ENCODE results near the gene EIF6. TPM values are rescaled to one million over a fixed set of nuclear protein-coding genes. Genes with fewer than 3 reads are reported as not detected.

The EIF6 gene
- total RNA-seq, 2 donors from 2014 or later = 154 to 233 TPM

DNA sequence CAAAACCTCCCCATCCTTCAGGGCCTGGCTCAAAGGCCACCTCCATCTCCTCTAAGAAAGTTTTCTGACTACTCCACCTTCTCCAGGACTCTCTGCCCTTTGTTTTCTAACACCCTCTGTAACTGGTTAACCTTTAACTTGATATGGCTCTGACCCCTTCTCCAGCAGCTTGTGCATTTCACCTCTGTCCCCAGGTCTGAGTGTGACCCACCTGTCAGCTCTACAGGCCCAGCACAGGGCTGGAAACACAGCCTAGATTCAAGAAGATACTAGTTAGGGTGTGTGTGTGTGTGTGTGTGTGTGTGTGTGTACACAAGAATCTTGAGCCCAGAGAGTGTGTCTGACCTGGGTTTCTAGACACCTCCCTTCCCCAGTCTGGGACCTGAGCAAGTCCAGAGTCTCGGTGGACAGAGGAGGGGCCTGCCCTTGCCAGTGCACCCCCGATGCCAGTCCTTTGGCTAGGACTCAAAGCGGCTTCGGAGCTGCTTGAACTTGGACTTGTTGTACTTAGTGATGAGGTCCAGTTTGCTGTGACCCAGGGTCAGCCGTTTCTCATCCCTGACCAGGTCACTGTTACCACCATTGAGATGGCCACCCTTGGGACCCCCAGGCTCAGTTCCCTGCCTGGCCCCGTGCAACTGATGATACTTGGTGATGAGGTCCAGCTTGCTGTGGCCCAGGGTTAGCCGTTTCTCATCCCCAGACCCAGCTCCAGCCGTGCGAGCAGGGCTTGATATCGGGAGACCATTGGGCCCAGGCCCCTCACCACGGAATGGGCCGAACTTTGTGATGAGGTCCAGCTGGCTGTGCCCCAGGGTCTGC lies 1.7 kb upstream of the EIF6 start:
- Mint-ChIP-seq H3K4me3 (peak overlapping the region; percentile 96), H3K4me1 (ENCODE audit: low read depth in 2 of 2) (peaks cover 18 to 24% of the 10 kb centered on the region in 2 donors), H3K36me3 (no peaks in the 10 kb centered on the region), H3K27me3 (no peaks in the 10 kb centered on the region), H3K27ac (peak overlapping the region; percentile 93 to 94), H3K9me3 (no peaks in the 10 kb centered on the region)
- no peak for DNase-seq (ENCODE audit: low spot score)
- ATAC-seq = no peak

DNA sequence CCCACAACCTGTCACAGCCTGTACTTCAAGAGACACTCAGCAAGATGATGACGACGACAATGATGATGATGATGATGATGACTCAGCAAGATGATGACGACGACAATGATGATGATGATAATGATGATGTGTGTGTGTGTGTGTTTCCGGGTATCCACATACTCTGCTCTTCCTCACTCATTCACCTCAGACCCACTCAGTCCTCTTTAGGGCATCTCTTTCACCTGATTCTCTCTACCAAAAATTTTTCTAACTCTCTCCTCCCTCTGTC lies 1.2 kb upstream of the EIF6 start:
- H3K27ac Mint-ChIP-seq = peak overlapping the region; percentile 93 to 94
- H3K36me3 Mint-ChIP-seq = no peaks in the 10 kb centered on the region
- H3K27me3 Mint-ChIP-seq = no peaks in the 10 kb centered on the region
- DNase-seq (ENCODE audit: low spot score) = no peak
- peak overlapping the region; percentile 96 for H3K4me3 Mint-ChIP-seq
- H3K9me3 Mint-ChIP-seq = no peaks in the 10 kb centered on the region
- peaks cover 18 to 24% of the 10 kb centered on the region in 2 donors for H3K4me1 Mint-ChIP-seq (ENCODE audit: low read depth in 2 of 2)
- ATAC-seq = no peak

DNA sequence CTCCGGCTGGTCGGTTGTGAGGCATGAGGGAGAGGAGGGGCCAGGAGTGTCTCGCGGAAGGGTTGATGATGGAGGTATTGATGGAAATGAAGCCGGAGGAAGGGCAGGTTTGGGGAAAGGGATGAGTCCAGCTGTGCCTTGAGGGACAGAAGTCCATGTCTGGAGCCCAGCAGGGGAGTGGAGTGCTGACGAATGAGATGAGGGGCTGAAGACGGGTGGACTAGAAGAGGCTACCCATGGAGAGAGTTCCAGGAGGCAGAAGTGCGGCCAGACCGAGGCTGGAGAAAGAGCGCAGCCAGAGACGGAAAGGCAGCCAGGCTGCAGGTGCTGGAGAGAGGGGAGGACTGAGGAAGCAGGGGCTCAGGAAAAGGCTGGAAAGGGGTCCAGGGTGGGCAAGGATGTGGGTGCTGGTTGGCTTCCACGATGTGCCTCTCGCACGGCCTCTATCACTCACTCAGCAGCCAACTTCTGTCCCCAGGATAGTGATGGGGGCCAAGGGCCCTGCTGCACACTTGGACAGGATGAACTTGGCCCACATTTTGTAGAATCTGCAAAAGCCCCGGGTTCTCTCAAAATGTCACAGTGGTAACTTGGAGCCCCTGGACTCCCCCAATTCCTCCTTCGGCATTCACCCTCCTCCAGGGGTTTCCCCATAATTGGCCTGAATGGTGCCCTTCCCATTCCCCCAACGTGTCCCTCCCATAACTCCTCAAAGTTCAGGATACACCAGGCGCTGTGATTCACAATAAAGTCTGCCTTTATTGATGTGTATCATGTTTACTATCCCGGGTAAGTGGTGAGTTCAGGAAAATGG lies 627 bp upstream of the EIF6 start:
- Mint-ChIP-seq H3K9me3 (no peaks in the 10 kb centered on the region), H3K4me1 (ENCODE audit: low read depth in 2 of 2) (peaks cover 19 to 24% of the 10 kb centered on the region in 2 donors), H3K4me3 (peak overlapping the region; percentile 96), H3K27me3 (no peaks in the 10 kb centered on the region), H3K27ac (peak overlapping the region; percentile 93 to 94), H3K36me3 (peaks cover 3% of the 10 kb centered on the region)
- no peak for ATAC-seq
- no peak for DNase-seq (ENCODE audit: low spot score)

DNA sequence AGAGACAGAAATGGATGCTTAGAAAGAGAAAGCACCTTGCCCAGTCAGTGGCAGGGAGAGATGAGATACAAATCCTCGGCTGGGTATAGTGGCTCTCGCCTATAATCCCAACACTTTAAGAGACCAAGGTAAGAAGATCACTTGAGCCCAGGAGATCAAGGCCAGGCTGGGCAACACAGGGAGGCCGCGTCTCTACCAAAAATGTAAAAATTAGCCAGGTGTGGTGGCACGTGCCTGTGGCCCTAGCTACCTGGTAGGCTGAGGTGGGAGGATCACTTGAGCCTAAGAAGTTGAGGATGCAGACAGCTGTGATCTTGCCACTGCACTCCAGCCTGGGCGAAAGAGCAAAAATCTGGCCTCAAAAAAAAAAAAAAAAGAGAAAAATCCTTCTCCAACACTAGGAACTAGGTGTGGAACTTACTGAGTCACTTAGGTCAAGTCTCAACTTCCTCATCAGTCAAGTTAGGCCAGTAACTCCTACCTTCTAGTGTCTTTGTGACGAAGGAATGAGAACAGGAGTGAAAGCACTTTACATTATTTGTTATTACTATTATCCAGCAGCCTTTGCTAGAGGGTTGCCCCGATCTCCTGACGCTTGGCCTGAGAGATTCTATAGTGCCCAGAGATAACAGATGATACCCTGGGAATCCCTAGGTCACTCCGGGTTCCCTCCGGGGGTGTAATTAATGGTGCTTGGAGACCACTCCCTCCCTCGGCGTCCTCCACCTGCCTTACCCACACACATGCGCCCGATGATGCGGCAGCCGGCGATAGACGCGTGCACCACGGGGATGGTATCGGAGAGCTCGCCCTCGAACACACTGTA lies 918 bp downstream of the EIF6 start:
- no peaks in the 10 kb centered on the region for H3K9me3 Mint-ChIP-seq
- peak overlapping the region; percentile 96 for H3K4me3 Mint-ChIP-seq
- ATAC-seq (no peak), DNase-seq (ENCODE audit: low spot score) (no peak)
- peak overlapping the region; percentile 93 to 94 for H3K27ac Mint-ChIP-seq
- peaks cover 12% of the 10 kb centered on the region for H3K36me3 Mint-ChIP-seq
- H3K27me3 Mint-ChIP-seq = no peaks in the 10 kb centered on the region
- H3K4me1 Mint-ChIP-seq (ENCODE audit: low read depth in 2 of 2) = peaks cover 25 to 29% of the 10 kb centered on the region in 2 donors

DNA sequence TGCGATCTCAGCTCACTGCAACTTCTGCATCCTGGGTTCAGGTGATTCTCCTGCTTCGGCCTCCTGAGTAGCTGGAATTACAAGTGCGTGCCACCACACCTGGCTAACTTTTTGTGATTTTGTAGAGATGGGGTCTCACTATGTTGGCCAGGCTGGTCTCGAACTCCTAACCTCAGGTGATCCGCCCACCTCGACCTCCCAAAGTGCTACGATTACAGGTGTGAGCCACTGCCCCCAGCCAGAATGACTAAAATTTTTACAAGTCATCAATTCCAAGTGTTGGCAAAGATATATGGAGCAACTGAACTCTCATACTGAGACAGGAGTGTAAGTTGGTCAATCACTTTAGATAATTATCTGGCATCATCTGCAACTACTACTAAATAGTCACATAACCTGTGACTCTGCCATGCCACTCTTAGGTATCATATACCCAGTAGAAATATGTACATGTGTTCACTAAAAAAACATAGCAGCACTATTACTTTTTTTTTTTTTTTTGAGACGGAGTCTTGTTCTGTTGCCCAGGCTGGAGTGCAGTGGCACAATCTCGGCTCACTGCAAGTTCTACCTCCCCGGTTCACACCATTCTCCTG lies 3.0 kb downstream of the EIF6 start:
- Mint-ChIP-seq H3K27ac (no peak overlapping the region), H3K36me3 (peaks cover 16% of the 10 kb centered on the region), H3K4me1 (ENCODE audit: low read depth in 2 of 2) (peaks cover 29 to 32% of the 10 kb centered on the region in 2 donors)

DNA sequence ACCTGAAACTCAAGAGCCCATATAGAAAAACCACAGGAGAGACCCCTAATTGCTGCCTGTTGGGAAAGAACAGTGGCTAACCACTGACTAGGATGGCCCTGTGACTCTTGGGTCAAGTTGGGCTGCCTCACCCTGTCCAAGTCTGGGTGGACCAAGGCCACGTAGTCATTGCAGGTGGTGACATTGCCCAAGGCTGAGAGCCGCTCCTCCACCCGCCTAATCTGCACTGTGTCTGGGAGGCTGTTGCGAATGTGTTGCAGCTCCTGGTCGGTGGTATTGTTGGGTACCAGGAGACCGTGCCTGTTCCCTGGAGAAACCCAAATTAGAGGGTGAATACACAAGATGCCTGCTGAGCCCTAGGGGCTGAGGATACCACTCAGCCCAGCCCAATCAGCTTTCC lies 4.0 kb downstream of the EIF6 start:
- peaks cover 16% of the 10 kb centered on the region for H3K36me3 Mint-ChIP-seq
- ATAC-seq = no peak
- no peak for DNase-seq (ENCODE audit: low spot score)
- H3K4me3 Mint-ChIP-seq = peak overlapping the region; percentile 26
- H3K27ac Mint-ChIP-seq = peak overlapping the region in 1 of 2 donors; percentile 98
- no peaks in the 10 kb centered on the region for H3K9me3 Mint-ChIP-seq
- H3K27me3 Mint-ChIP-seq = no peaks in the 10 kb centered on the region
- H3K4me1 Mint-ChIP-seq (ENCODE audit: low read depth in 2 of 2) = peaks cover 24 to 31% of the 10 kb centered on the region in 2 donors

More for the DNA sequence above, 3.0 kb downstream of the EIF6 start:
- ATAC-seq (no peak), DNase-seq (ENCODE audit: low spot score) (no peak)
- Mint-ChIP-seq H3K27me3 (no peaks in the 10 kb centered on the region), H3K4me3 (no peak overlapping the region), H3K9me3 (no peaks in the 10 kb centered on the region)

DNA sequence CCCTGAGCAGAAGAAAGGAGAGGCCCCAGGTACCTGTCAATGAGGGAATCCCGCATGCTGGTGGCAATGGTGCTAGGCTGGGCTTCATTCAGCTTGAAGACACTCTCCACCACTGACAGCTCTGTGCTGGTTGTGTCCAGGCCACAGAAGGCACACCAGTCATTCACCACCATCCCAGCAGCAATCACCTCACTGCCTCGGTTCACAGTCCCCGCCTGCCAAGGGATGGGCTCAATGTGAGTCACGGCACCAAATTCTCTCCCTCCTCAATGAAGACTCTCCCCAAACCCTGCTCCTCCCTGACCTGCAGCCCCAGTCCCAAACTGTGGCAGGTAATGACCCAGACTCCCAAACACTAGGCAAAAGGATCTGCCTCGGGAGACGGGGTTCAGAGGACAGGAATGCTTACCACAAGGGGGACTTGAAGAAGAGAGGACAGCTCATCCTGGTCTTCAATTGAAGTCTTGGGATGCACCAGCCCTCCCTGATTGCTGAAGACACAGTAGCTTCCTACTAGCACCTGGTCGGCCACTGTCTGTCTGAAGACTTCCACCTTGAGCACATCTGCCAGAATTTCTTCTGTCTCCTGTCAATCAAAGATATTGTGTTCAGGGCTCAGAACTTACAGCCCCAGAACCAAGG lies 4.9 kb downstream of the EIF6 start:
- Mint-ChIP-seq H3K27me3 (no peaks in the 10 kb centered on the region), H3K9me3 (no peaks in the 10 kb centered on the region), H3K36me3 (peaks cover 16% of the 10 kb centered on the region), H3K4me1 (ENCODE audit: low read depth in 2 of 2) (peaks cover 18 to 26% of the 10 kb centered on the region in 2 donors), H3K27ac (peak overlapping the region; percentile 98 to 99), H3K4me3 (peak overlapping the region; percentile 26)
- ATAC-seq (no peak), DNase-seq (ENCODE audit: low spot score) (no peak)

DNA sequence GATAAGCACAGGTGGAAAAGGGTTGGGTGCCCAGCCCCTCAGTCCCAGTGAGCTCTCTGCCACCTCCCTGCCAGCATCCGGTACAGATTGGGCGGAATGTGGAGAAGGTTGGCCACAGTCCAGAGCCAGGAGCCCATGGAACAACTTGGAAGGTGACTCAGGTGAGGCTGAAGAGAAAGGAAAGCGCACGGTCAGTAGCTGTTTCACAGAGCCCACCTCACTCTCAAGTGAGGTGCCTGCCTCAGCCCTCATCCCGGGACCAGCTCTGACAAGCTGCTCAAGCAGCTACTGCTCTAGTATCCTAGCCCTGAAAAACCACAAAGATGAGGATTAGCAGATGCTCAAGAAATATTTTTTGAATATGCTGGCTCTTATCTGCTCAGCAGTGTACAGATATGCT lies 5.5 kb downstream of the EIF6 start:
- ATAC-seq (no peak), DNase-seq (ENCODE audit: low spot score) (no peak)
- peak overlapping the region; percentile 98 to 99 for H3K27ac Mint-ChIP-seq
- peaks cover 16 to 25% of the 10 kb centered on the region in 2 donors for H3K4me1 Mint-ChIP-seq (ENCODE audit: low read depth in 2 of 2)
- H3K27me3 Mint-ChIP-seq = no peaks in the 10 kb centered on the region
- no peak overlapping the region for H3K4me3 Mint-ChIP-seq
- H3K9me3 Mint-ChIP-seq = no peaks in the 10 kb centered on the region
- H3K36me3 Mint-ChIP-seq = peaks cover 16% of the 10 kb centered on the region

DNA sequence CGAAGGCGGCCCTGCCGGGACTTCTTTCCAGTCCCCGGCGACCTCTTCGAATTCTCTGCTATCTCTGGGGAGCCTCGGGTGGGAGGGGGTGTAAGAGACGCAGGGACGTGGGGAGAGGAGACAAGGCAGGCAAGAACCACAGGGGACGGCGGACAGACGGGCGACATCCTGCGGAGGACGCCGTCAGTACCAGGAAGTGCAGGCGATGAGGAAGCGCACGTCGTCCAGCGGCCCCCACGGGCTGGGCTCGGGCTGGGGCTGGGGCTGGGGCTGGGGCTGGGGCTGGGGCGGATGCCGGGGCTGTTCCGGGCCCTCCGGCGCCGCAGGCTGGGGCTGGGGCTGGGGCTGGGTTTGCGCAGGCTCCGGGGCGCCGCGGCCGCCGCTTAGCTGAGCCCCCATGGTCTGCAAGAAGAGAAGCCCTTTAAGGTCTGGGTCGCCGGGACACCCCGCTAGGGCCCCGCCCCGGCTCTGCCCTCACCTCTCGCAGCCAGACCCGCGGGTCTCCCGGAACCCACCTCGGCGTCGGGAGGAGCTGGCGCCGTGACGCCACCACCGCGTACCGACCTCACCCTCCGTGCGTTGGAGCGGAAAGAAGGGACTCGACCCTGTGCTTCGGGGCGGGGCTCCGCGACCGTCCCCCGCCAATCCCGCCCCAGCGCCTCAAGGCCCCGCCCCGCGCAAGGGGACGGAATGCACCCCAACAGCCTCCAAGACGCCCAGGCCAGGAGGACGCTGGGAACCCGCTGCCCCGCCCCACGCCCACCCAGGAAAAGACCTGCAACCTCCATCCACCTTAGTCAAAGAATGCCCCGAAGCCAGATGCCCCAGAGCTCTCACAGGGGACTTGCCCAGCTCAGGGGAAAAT lies 6.8 kb downstream of the EIF6 start, which contains the start of gene MMP24OS:
Gene MMP24OS (minus strand): TSS at position 592 of the 865 bp plus-strand sequence. CDS start 193 bp downstream, at position 399.
- Mint-ChIP-seq H3K27ac (peak within 1 kb of the TSS; percentile 98 to 99), H3K27me3 (no peaks in the 10 kb centered on the region), H3K9me3 (no peaks in the 10 kb centered on the region), H3K36me3 (peaks cover 16% of the 10 kb centered on the region), H3K4me3 (peak within 1 kb of the TSS; percentile 96), H3K4me1 (ENCODE audit: low read depth in 2 of 2) (peaks cover 6 to 21% of the 10 kb centered on the region in 2 donors)
- peak; percentile 94 for DNase-seq (ENCODE audit: low spot score)
- ATAC-seq = peak; percentile 95 to 96

DNA sequence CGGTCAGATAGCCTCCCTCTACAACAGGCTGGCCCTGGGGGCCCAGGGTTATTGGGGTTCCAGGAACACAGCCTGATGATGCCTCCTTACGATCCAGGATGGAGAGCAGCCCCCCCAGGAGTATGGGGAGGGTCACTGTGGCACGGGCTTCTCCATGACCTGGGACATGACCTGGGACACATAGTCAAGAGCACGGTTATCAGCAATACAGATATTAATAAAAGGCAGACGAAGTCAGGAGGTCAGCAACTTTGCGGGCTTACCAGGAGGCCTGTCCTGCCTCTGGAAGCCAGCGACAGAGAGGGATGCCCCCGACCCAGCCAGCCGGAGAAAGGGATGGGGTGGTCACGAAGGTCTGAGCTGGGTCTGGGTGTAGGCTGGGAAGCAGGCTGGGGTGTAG lies 7.4 kb downstream of the EIF6 start:
- H3K4me1 Mint-ChIP-seq (ENCODE audit: low read depth in 2 of 2) = peaks cover 6 to 21% of the 10 kb centered on the region in 2 donors
- no peaks in the 10 kb centered on the region for H3K27me3 Mint-ChIP-seq
- peak overlapping the region; percentile 98 to 99 for H3K27ac Mint-ChIP-seq
- no peaks in the 10 kb centered on the region for H3K9me3 Mint-ChIP-seq
- peak overlapping the region; percentile 96 for H3K4me3 Mint-ChIP-seq
- H3K36me3 Mint-ChIP-seq = peaks cover 16% of the 10 kb centered on the region
- DNase-seq (ENCODE audit: low spot score) (no peak), ATAC-seq (no peak)

DNA sequence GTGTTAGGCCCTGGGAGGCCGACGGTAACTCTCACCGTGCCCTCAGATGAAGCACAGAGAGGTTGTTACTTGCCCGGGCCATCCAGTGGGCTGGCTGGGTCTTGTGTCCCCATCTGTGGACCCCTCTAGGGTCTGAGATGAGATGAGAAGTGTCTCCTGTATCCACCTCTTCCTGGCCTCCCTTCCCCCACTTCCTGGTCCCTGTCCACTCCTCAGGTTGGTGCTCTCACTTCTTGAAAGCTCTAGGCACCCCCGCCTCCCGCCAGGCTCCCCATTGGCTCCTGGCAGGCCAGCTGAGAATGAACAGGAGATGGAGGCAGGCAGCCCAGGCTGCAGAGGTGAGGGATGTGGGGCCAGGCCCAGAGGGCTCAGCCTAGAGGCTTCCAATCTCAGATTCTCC lies 8.2 kb downstream of the EIF6 start:
- Mint-ChIP-seq H3K9me3 (no peaks in the 10 kb centered on the region), H3K36me3 (peaks cover 16% of the 10 kb centered on the region), H3K4me1 (ENCODE audit: low read depth in 2 of 2) (peaks cover 6 to 21% of the 10 kb centered on the region in 2 donors), H3K27ac (peak overlapping the region; percentile 98 to 99), H3K27me3 (no peaks in the 10 kb centered on the region), H3K4me3 (peak overlapping the region; percentile 96)
- DNase-seq (ENCODE audit: low spot score) = no peak
- no peak for ATAC-seq

DNA sequence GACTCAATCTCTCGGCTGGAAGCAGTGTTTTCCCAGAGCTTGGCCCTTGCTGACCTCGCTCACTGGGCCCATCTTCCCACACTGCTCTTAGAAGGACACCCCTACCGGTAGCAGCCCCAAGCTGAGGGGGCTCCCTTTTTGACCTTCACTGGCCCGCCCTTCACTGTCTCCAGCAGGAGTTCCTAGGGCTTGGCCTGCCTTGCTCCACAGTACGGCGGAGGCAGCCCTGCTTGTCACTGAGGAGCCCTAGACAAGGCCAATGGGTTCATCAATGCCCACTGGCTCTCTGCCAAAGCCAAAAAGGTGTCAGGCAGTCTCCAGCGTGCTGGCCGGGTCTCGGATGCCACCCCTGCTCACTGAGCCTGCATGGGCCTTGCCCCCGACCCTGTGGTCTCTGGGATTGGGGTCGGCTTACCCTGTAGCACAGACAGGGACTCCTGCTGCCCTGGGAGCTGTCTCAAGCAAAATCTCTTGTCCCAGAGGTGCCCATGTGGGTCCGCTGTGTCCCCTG lies 8.8 kb downstream of the EIF6 start:
- DNase-seq (ENCODE audit: low spot score) (no peak), ATAC-seq (no peak)
- H3K36me3 Mint-ChIP-seq = peaks cover 16% of the 10 kb centered on the region
- H3K27me3 Mint-ChIP-seq = no peaks in the 10 kb centered on the region
- peak overlapping the region; percentile 98 to 99 for H3K27ac Mint-ChIP-seq
- H3K4me3 Mint-ChIP-seq = peak overlapping the region; percentile 96
- H3K4me1 Mint-ChIP-seq (ENCODE audit: low read depth in 2 of 2) = peaks cover 6 to 26% of the 10 kb centered on the region in 2 donors
- H3K9me3 Mint-ChIP-seq = no peaks in the 10 kb centered on the region

All from natural killer cell treated with Interleukin-12 subunit alpha and Interleukin-12 subunit beta and Interleukin-15 and Interleukin-18, amount 100 ng/mL, for 72 hours (primary cell).